ENCODE data around the gene OMG. TPM values are rescaled to one million over a fixed set of nuclear protein-coding genes. Genes with fewer than 3 reads are reported as not detected.
"Not testable (repeated sequence)": the region's sequence is repeated elsewhere in the genome, so short reads cannot be mapped to it uniquely, and the experiment has no call there.

Gene OMG
- total RNA-seq, 2 experiments from 2014 or later = 0.11 to 0.18 TPM

GRCh38 chr17:31289790-31290189, 7.2 kb downstream of the OMG start:
- H3K9me3 Mint-ChIP-seq = no peaks in the 10 kb centered on the region
- CTCF ChIA-PET = no interaction called here
- intact Hi-C loops (cut with micrococcal nuclease) = no loop called here
- no peak overlapping the region for H3K27ac Mint-ChIP-seq
- no peaks in the 10 kb centered on the region for H3K27me3 Mint-ChIP-seq
- POLR2A ChIA-PET = interaction anchor here (0.6 kb wide), 1 partner anchor 249 kb away, joined by 3 read pairs; no protein-coding TSS in a partner anchor
- DNase-seq = no peak
- ATAC-seq = no peak
- H3K36me3 Mint-ChIP-seq (ENCODE audit: low read depth) = peaks cover 11% of the 10 kb centered on the region
- peaks cover 20% of the 10 kb centered on the region for H3K4me1 Mint-ChIP-seq (ENCODE audit: low read depth)
- TF ChIP-seq, protein P1, sequence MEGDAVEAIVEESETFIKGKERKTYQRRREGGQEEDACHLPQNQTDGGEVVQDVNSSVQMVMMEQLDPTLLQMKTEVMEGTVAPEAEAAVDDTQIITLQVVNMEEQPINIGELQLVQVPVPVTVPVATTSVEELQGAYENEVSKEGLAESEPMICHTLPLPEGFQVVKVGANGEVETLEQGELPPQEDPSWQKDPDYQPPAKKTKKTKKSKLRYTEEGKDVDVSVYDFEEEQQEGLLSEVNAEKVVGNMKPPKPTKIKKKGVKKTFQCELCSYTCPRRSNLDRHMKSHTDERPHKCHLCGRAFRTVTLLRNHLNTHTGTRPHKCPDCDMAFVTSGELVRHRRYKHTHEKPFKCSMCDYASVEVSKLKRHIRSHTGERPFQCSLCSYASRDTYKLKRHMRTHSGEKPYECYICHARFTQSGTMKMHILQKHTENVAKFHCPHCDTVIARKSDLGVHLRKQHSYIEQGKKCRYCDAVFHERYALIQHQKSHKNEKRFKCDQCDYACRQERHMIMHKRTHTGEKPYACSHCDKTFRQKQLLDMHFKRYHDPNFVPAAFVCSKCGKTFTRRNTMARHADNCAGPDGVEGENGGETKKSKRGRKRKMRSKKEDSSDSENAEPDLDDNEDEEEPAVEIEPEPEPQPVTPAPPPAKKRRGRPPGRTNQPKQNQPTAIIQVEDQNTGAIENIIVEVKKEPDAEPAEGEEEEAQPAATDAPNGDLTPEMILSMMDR (IDR thresholded peaks at IDR 0.05) = no peak
- H3K4me3 Mint-ChIP-seq = no peak overlapping the region

DNA sequence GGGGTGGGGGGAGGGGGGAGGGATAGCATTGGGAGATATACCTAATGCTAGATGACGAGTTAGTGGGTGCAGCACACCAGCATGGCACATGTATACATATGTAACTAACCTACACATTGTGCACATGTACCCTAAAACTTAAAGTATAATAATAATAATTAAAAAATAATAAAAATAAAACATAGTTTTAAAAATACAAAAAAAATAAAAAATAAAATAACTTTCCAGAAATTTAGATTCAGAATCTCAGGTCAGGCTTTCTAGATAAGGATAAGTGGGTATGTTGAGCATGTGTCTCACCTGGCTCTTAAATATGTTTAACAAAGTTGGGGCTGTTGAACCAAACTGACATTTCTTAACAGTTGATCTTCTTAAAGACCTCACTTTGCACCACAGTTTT, 9.1 kb downstream of the OMG start:
- H3K9me3 Mint-ChIP-seq; H3K4me3 Mint-ChIP-seq; intact Hi-C loops (cut with micrococcal nuclease); H3K36me3 Mint-ChIP-seq (ENCODE audit: low read depth); H3K27me3 Mint-ChIP-seq; POLR2A ChIA-PET; ATAC-seq; H3K27ac Mint-ChIP-seq; DNase-seq; CTCF ChIA-PET: not testable (repeated sequence)
- peaks cover 20% of the 10 kb centered on the region for H3K4me1 Mint-ChIP-seq (ENCODE audit: low read depth)

DNA sequence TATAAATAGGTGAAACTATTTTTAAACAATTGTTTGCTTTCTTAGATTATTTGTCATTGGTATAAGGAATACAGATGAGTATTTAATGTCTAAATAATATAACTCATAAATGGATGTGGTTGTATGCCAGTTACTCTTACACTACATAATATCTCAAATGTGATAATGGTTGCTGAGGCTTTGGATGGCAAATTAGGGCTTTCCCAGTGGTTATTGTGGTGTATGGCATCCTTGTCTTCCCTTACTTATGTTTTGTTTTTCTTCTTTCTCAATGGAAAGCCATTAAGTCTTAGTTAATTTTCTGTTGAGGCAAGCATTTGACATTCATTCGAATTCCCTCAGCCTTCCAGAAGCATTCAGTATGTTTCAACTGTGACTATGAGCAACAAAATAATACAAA, 10.5 kb downstream of the OMG start:
- Mint-ChIP-seq H3K4me3 (no peak overlapping the region), H3K9me3 (no peaks in the 10 kb centered on the region), H3K36me3 (ENCODE audit: low read depth) (peaks cover 8% of the 10 kb centered on the region), H3K4me1 (ENCODE audit: low read depth) (peaks cover 20% of the 10 kb centered on the region), H3K27ac (no peak overlapping the region), H3K27me3 (no peaks in the 10 kb centered on the region)
- intact Hi-C loops (cut with micrococcal nuclease) = no loop called here
- TF ChIP-seq, protein P1 (IDR thresholded peaks at IDR 0.05) = no peak
- ATAC-seq (no peak), DNase-seq (no peak)
- POLR2A ChIA-PET = interaction anchor here (0.7 kb wide), 1 partner anchor 448 kb away, joined by 3 read pairs; no protein-coding TSS in a partner anchor
- CTCF ChIA-PET = no interaction called here

- DNase-seq (no peak), ATAC-seq (no peak)
- H3K27me3 Mint-ChIP-seq = no peaks in the 10 kb centered on the region
- ChIA-PET CTCF (no interaction called here), POLR2A (interaction anchor here (0.6 kb wide), 1 partner anchor 514 kb away, joined by 3 read pairs; no protein-coding TSS in a partner anchor)
- TF ChIP-seq, protein P1 (IDR thresholded peaks at IDR 0.05) = no peak
- no peaks in the 10 kb centered on the region for H3K9me3 Mint-ChIP-seq
- intact Hi-C loops (cut with micrococcal nuclease) = no loop called here
- peaks cover 9% of the 10 kb centered on the region for H3K36me3 Mint-ChIP-seq (ENCODE audit: low read depth)
- no peak overlapping the region for H3K4me3 Mint-ChIP-seq
- H3K27ac Mint-ChIP-seq = no peak overlapping the region
- H3K4me1 Mint-ChIP-seq (ENCODE audit: low read depth) = peaks cover 9% of the 10 kb centered on the region
Observed at GRCh38 chr17:31283841-31284240, 13.2 kb downstream of the OMG start.

- ATAC-seq = no peak
- Mint-ChIP-seq H3K36me3 (ENCODE audit: low read depth) (peaks cover 2% of the 10 kb centered on the region), H3K27me3 (no peaks in the 10 kb centered on the region), H3K27ac (no peak overlapping the region), H3K4me3 (no peak overlapping the region), H3K4me1 (ENCODE audit: low read depth) (no peaks in the 10 kb centered on the region), H3K9me3 (no peaks in the 10 kb centered on the region)
- intact Hi-C loops (cut with micrococcal nuclease) = no loop called here
- ChIA-PET POLR2A (no interaction called here), CTCF (no interaction called here)
- TF ChIP-seq, protein P1 (IDR thresholded peaks at IDR 0.05) = no peak
- no peak for DNase-seq
Observed at GRCh38 chr17:31281061-31281460, 16.0 kb downstream of the OMG start.

- no peak for ATAC-seq
- POLR2A ChIA-PET = no interaction called here
Observed at GRCh38 chr17:31279401-31279800, 17.6 kb downstream of the OMG start.

More at GRCh38 chr17:31279401-31279800, 17.6 kb downstream of the OMG start:
- no peaks in the 10 kb centered on the region for H3K27me3 Mint-ChIP-seq
- peaks cover 4% of the 10 kb centered on the region for H3K36me3 Mint-ChIP-seq (ENCODE audit: low read depth)
- CTCF ChIA-PET = no interaction called here
- H3K9me3 Mint-ChIP-seq = no peaks in the 10 kb centered on the region
- TF ChIP-seq, protein P1 (IDR thresholded peaks at IDR 0.05) = no peak
- no peak overlapping the region for H3K4me3 Mint-ChIP-seq
- no peak for DNase-seq
- no peak overlapping the region for H3K27ac Mint-ChIP-seq
- intact Hi-C loops (cut with micrococcal nuclease) = no loop called here
- H3K4me1 Mint-ChIP-seq (ENCODE audit: low read depth) = peaks cover 4% of the 10 kb centered on the region
